A673 (cell line): ENCODE data around the gene CHST12. TPM values are rescaled to one million over a fixed set of nuclear protein-coding genes. Genes with fewer than 3 reads are reported as not detected.
A peak's percentile ranks its signal among the peaks of the same experiment; 100 is the strongest.

Experiments
- BruUV-seq: library from RNA; stranded (reverse); fragments of 400-500 nt; replicated peaks from 2 replicates; lab custom pipeline; 2021; lab: Mats Ljungman, UMichigan
- CTCF ChIA-PET: fragments of 300-600 bp; sonication (Branson Sonifier 250); formaldehyde crosslinking; loops from one replicate; lab custom pipeline; 2022; ENCODE audit warnings: antibody characterized with exemption; lab: Charles Lee
- POLR2A ChIA-PET: fragments of 300-600 bp; sonication (Branson Sonifier 250); formaldehyde crosslinking; loops from one replicate; lab custom pipeline; 2022; ENCODE audit warnings: antibody characterized with exemption; ENCODE audit not compliant: low non-redundant PET; lab: Charles Lee
- DNase-seq: peaks from one replicate; pipeline ENCODE4 v3.0.0-alpha.2; 2015; ENCODE audit warnings: low spot score
- H3K27ac ChIP-seq: fragments of 200-600 bp; sonication (generic); 2 replicates; pipeline ENCODE4 v1.5.1; 2016; ENCODE audit warnings: mixed run types, low read depth, mild to moderate bottlenecking, mixed read lengths, antibody characterized with exemption, low read length; ENCODE audit not compliant: poor library complexity, severe bottlenecking
- H3K27me3 ChIP-seq: fragments of 200-600 bp; sonication (generic); replicated peaks from 2 replicates; pipeline ENCODE4 v1.6.1; 2017; ENCODE audit warnings: mixed run types, low read depth, mild to moderate bottlenecking, mixed read lengths, antibody characterized with exemption, low read length; ENCODE audit not compliant: insufficient read depth, poor library complexity
- H3K36me3 ChIP-seq: fragments of 200-600 bp; sonication (generic); 2 replicates; pipeline ENCODE4 v1.6.1; 2016; ENCODE audit warnings: mixed run types, mild to moderate bottlenecking, mixed read lengths, antibody characterized with exemption, low read length; ENCODE audit not compliant: insufficient read depth, poor library complexity, severe bottlenecking
- H3K4me1 ChIP-seq: fragments of 200-600 bp; sonication (generic); 2 replicates; pipeline ENCODE4 v1.6.1; 2017; ENCODE audit warnings: mixed run types, mild to moderate bottlenecking, mixed read lengths, antibody characterized with exemption, low read length; ENCODE audit not compliant: insufficient read depth, poor library complexity, severe bottlenecking
- H3K4me3 ChIP-seq: fragments of 200-600 bp; sonication (generic); 2 replicates; pipeline ENCODE4 v1.5.1; 2016; ENCODE audit warnings: low read depth, mixed run types, mild to moderate bottlenecking, mixed read lengths, low read length; ENCODE audit not compliant: poor library complexity, severe bottlenecking
- H3K9me3 ChIP-seq: fragments of 200-600 bp; sonication (generic); 2 replicates; pipeline ENCODE4 v1.6.1; 2016; ENCODE audit warnings: mixed run types, low read depth, mild to moderate bottlenecking, mixed read lengths, antibody characterized with exemption, low read length; ENCODE audit not compliant: poor library complexity, severe bottlenecking
- CTCF ChIP-seq: fragments of 300-800, 200-600 bp; sonication (generic); conservative IDR thresholded peaks from 2 replicates; pipeline ENCODE4 v1.5.1; 2017; ENCODE audit warnings: low read depth, mild to moderate bottlenecking, antibody characterized with exemption, low read length, moderate library complexity, mixed read lengths
- EZH2 ChIP-seq: fragments of 200-600 bp; sonication (generic); IDR thresholded peaks from 2 replicates; pipeline ENCODE4 v1.6.1; 2017; ENCODE audit warnings: borderline replicate concordance, low read depth, mild to moderate bottlenecking, mixed read lengths, antibody characterized with exemption, low read length; ENCODE audit not compliant: poor library complexity, severe bottlenecking
- intact Hi-C: fragments of 100-400 bp; cut with micrococcal nuclease; formaldehyde crosslinking; loops from one replicate; pipeline ENCODE4 v1.10.0; 2022; ENCODE audit not compliant: unreplicated experiment
- total RNA-seq: library from RNA; stranded (reverse); gene quantifications from 2 replicates; pipeline ENCODE4 v1.2.3, GENCODE V29; 2021

The CHST12 gene
- total RNA-seq, 1 experiment from 2014 or later: 21.8 TPM

- CTCF ChIA-PET: no interaction called here
Measured at GRCh38 chr7:2482725-2483451, 79.5 kb downstream of the CHST12 start.

GRCh38 chr7:2483494-2483893 lies 80.1 kb downstream of the CHST12 start:
- no TSS peak for BruUV-seq
- H3K4me1 ChIP-seq: peaks cover 12% of the 10 kb centered on the region

More at GRCh38 chr7:2482725-2483451, 79.5 kb downstream of the CHST12 start:
- no TSS peak for BruUV-seq
- DNase-seq: no peak
- no peaks in the 10 kb centered on the region for H3K27me3 ChIP-seq
- no peaks in the 10 kb centered on the region for H3K9me3 ChIP-seq
- intact Hi-C loops: no loop called here
- TF ChIP-seq EZH2 (no peak), CTCF (peak; percentile 25; the same call in 1 of the 2 replicates)
- peaks cover 7% of the 10 kb centered on the region for H3K4me1 ChIP-seq
- H3K36me3 ChIP-seq: no peaks in the 10 kb centered on the region
- no peak overlapping the region for H3K27ac ChIP-seq
- no peak overlapping the region for H3K4me3 ChIP-seq
- POLR2A ChIA-PET: no interaction called here

DNA sequence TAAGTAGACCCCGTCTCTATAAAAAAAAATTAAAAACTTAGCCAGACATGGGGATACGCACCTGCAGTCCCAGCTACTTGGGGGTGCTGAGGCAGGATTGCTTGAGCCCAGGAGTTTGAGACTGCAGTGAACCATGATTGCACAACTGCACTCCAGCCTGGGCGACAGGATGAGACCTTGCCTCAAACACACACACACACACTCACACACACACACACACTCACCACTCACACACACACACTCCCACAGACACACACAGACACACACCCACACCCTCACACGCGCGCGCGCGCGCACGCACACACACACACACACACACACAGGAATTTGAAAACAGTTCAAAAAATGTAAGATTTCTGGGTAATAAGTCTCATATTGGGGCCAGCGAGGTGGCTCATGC lies 81.5 kb downstream of the CHST12 start:
- Histone ChIP-seq H3K4me3 (no peak overlapping the region), H3K27me3 (no peaks in the 10 kb centered on the region), H3K9me3 (no peaks in the 10 kb centered on the region), H3K36me3 (no peaks in the 10 kb centered on the region), H3K27ac (no peak overlapping the region), H3K4me1 (peaks cover 15% of the 10 kb centered on the region)
- TF ChIP-seq EZH2 (no peak), CTCF (no peak)
- ChIA-PET CTCF (no interaction called here), POLR2A (no interaction called here)
- DNase-seq: no peak
- BruUV-seq: no TSS peak
- intact Hi-C loops: no loop called here

More at GRCh38 chr7:2483494-2483893, 80.1 kb downstream of the CHST12 start:
- H3K27ac ChIP-seq: no peak overlapping the region
- no peaks in the 10 kb centered on the region for H3K9me3 ChIP-seq
- no peaks in the 10 kb centered on the region for H3K27me3 ChIP-seq
- intact Hi-C loops: no loop called here
- H3K36me3 ChIP-seq: no peaks in the 10 kb centered on the region
- TF ChIP-seq EZH2 (no peak), CTCF (no peak)
- ChIA-PET CTCF (no interaction called here), POLR2A (no interaction called here)
- no peak for DNase-seq
- no peak overlapping the region for H3K4me3 ChIP-seq
